Upper lobe of left lung (tissue), 6 donors: ENCODE results near the gene SRSF2. TPM values are rescaled to one million over a fixed set of nuclear protein-coding genes. Genes with fewer than 3 reads are reported as not detected.
"Not testable (repeated sequence)": the region's sequence is repeated elsewhere in the genome, so short reads cannot be mapped to it uniquely, and the experiment has no call there.

ENCODE experiments used
- ATAC-seq, 2 donors: fragments of 200-7000 bp; cut with Tn5 transposase; one replicate each; pipeline ENCODE4 v1.9.1; 2022; ENCODE audit warnings: mild to moderate bottlenecking in 2 of 2, moderate library complexity in 2 of 2; ENCODE audit not compliant: low FRiP score in 2 of 2
- DNase-seq, 2 donors: peaks; one replicate each; pipeline ENCODE4 v3.0.0-alpha.2; 2019 to 2020
- H3K27ac ChIP-seq, 4 donors: fragments of 200-600 bp; sonication (generic); one replicate each; pipeline ENCODE4 v1.5.1; 2016 to 2019
- H3K27me3 ChIP-seq, 4 donors: fragments of 200-600 bp; sonication (generic); one replicate each; pipeline ENCODE4 v1.5.1; 2017 to 2019
- H3K36me3 ChIP-seq, 4 donors: fragments of 200-600 bp; sonication (generic); one replicate each; pipeline ENCODE4 v1.5.1; 2016 to 2019
- H3K4me1 ChIP-seq, 4 donors: fragments of 200-600 bp; sonication (generic); one replicate each; pipeline ENCODE4 v1.5.1; 2018 to 2019
- H3K4me3 ChIP-seq, 4 donors: fragments of 200-600 bp; sonication (generic); one replicate each; pipeline ENCODE4 v1.5.1; 2017 to 2019; ENCODE audit warnings: mild to moderate bottlenecking in 2 of 4, moderate library complexity in 1 of 4
- H3K9me3 ChIP-seq, 4 donors: fragments of 200-600 bp; sonication (generic); one replicate each; pipeline ENCODE4 v1.5.1; 2018 to 2019
- CTCF ChIP-seq, 6 experiments: fragments of 450-650 bp in 4 of 6; fragments of 200-600 bp in 2 of 6; sonication (generic) in 2 of 6; IDR thresholded peaks; one replicate each; pipeline ENCODE4 v1.5.1; 2016 to 2019; ENCODE audit warnings: antibody characterized with exemption in 6 of 6
- EP300 ChIP-seq, 4 donors: sonication (generic); formaldehyde crosslinking; IDR thresholded peaks; one replicate each; pipeline ENCODE4 v1.5.1; 2017; ENCODE audit warnings: antibody characterized with exemption in 4 of 4, control low read depth in 2 of 4
- POLR2A ChIP-seq, 4 donors: fragments of 450-650 bp; IDR thresholded peaks; one replicate each; pipeline ENCODE4 v1.5.1; 2016 to 2017; ENCODE audit warnings: antibody characterized with exemption in 4 of 4, mild to moderate bottlenecking in 2 of 4
- POLR2AphosphoS5 ChIP-seq, 2 donors: sonication (generic); formaldehyde crosslinking; IDR thresholded peaks; one replicate each; pipeline ENCODE4 v1.5.1; 2017; ENCODE audit warnings: antibody characterized with exemption in 2 of 2
- WGBS, 2 donors: methylation state at CpG; one replicate each; pipeline ENCODE4 v1.1.5; 2017 to 2018; 5-methylcytosine and 5-hydroxymethylcytosine counted together
- total RNA-seq, 6 donors: library from RNA; depleted of rRNA in 4 of 6; stranded (reverse); fragments of >200 nt in 4 of 6; gene quantifications; one replicate each; pipeline versions ENCODE4 v1.1.0 to v1.2.1, GENCODE V29; 2016 to 2021
- donor health status: DM: no; HTN: no; CAD: no; lungs with moderate emphysema.
- donor health status: DM: no; HTN: yes; CAD: no; lungs with severe emphysema.

SRSF2 gene
- total RNA-seq, 6 donors from 2014 or later = 133 to 454 (median 211) TPM

DNA sequence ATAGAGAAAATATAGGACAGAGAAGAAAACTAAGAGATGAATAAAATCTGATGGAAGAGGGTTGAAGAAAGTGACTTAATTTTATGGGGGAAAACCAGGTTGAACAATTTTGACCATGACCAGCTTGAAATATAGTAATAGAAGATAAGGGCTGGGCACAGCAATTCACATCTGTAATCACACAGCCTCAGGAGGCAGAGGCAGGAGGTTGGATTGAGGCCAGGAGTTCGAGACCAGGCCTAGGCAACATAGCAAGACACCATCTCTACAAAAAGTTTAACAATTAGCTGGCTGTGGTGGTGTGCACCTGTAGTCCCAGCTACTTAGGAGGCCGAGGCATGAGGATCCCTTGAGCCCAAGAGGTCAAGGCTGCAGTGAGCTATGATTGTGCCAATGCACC, 35.1 kb downstream of the SRSF2 start:
- peaks cover 29 to 51% (median 41%) of the 10 kb centered on the region in 4 donors for H3K4me1 ChIP-seq
- WGBS, 2 donors = 60 to 61% methylated on average over 2 of the region's 2 CpGs

DNA sequence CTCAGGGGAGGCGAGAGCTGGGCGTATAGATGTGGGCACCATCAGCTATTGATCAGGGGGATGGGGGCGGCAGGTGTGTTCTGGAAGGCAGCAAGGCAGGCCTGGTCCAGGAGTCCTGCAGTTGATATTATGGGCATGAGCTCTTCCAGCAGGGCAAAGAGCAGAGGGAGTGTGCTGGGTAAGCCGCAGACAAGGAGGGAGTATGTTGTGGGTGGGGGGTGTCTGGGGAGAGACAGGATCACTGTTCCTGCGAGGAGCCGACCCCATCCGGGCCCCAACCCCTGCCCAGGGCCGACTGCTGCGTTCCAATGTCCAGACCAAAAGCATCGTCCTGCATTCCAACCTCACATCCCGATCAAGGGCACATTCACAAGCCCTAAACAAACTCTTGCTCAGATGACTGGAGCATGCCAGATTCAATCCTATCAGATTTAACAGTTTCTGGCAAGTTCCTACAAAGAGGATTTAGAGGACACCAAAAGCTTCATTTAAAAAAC, 35.6 kb downstream of the SRSF2 start:
- H3K27ac ChIP-seq = peak overlapping the region; percentile 81 to 88 (median 88)
- ATAC-seq (no peak), DNase-seq (no peak)
- no peaks in the 10 kb centered on the region for H3K36me3 ChIP-seq
- WGBS, 2 donors = 68 to 76% methylated on average over 5 to 11 of the region's 11 CpGs
- no peaks in the 10 kb centered on the region for H3K27me3 ChIP-seq
- peak overlapping the region in 2 of 4 donors; percentile 2 to 38 for H3K4me3 ChIP-seq
- peaks cover 34 to 57% (median 44%) of the 10 kb centered on the region in 4 donors for H3K4me1 ChIP-seq
- TF ChIP-seq POLR2AphosphoS5 (IDR thresholded peaks at IDR 0.05) = no peak
- TF ChIP-seq CTCF (IDR thresholded peaks at IDR 0.05) = no peak
- no peak for TF ChIP-seq POLR2A (IDR thresholded peaks at IDR 0.05)
- no peak for TF ChIP-seq EP300 (IDR thresholded peaks at IDR 0.05)
- no peaks in the 10 kb centered on the region for H3K9me3 ChIP-seq

More for the DNA sequence above, 35.1 kb downstream of the SRSF2 start:
- Histone ChIP-seq H3K27me3 (no peaks in the 10 kb centered on the region), H3K4me3 (no peak overlapping the region), H3K27ac (peak overlapping the region in 2 of 4 donors; percentile 88), H3K36me3 (no peaks in the 10 kb centered on the region), H3K9me3 (no peaks in the 10 kb centered on the region)
- no peak for TF ChIP-seq POLR2AphosphoS5 (IDR thresholded peaks at IDR 0.05)
- TF ChIP-seq EP300 (IDR thresholded peaks at IDR 0.05) = no peak
- ATAC-seq (no peak), DNase-seq (no peak)

DNA sequence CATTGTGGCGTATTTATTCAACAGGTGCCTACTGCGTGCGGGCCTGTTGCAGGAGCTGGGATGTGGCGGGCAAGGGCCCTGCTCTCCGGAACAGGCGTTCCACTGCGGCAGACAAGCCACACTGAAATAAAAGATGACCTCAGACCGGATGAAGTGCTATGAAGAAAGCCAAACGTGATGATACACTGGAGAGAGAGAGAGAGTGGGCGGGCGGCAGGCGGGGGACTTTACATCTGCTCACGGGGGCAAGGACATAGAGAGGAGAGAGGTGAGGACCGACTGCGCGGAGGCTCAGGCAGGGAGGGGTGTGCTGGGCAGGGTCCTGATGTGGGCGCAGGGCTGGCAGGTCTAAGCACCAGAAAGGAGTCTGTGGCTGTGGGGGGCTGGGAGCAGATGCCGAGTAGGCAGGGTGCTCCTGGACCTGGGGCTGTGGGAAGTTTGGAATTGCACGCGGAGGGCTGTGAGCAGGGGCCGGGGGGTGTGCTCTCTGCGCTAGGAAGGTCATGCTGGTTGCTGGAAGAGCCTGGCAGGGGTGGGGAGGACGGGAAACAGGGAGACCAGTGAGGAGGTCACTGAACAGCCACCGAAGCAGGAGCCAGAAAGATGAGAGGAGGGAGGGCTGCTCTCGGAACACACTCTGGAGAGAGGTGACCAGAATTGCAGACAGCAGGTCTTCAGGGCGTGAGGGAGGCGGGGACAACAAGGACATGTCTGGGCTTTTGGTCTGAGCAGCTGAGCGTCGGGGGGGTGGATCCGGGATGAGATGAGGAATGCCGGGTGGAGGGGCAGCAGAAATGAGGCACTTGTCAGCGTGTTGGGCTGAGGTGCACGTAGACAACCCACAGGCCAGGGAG, 36.3 kb downstream of the SRSF2 start:
- DNase-seq (no peak), ATAC-seq (peak; percentile 79 to 85)
- Histone ChIP-seq H3K36me3 (no peaks in the 10 kb centered on the region), H3K9me3 (no peaks in the 10 kb centered on the region), H3K4me3 (peak overlapping the region in 2 of 4 donors; percentile 2 to 38), H3K4me1 (peaks cover 41 to 63% (median 48%) of the 10 kb centered on the region in 4 donors), H3K27ac (peak overlapping the region; percentile 81 to 88 (median 88)), H3K27me3 (no peaks in the 10 kb centered on the region)
- 57 to 59% methylated on average over 33 of the region's 33 CpGs for WGBS, 2 donors
- TF ChIP-seq EP300 (IDR thresholded peaks at IDR 0.05) = peak in 1 of 4 donors; percentile 29
- TF ChIP-seq POLR2AphosphoS5 (IDR thresholded peaks at IDR 0.05) = peak; percentile 53 to 63
- peak in 2 of 4 donors; percentile 18 to 29 for TF ChIP-seq POLR2A (IDR thresholded peaks at IDR 0.05)
- TF ChIP-seq CTCF (IDR thresholded peaks at IDR 0.05) = no peak

DNA sequence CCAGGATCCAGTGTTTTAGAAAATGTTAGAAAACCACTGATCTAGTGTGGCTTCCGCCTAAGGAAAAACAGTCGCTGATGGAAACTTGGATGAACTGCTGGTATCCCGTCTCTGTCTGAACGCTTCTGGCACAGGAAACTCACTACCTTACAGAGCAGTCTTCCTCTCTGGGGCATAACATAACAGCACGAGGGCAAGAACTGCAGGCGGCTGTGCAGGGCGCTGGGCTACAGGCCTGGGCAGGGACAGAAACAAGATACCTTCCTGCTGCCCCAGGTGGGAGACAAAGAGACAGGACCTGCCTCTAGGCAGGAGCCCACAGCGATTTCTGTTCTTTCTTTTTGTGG, 36.9 kb downstream of the SRSF2 start:
- no peaks in the 10 kb centered on the region for H3K36me3 ChIP-seq
- peak in 1 of 2 donors; percentile 4 for ATAC-seq
- no peak for DNase-seq
- no peak overlapping the region for H3K4me3 ChIP-seq
- H3K9me3 ChIP-seq = no peaks in the 10 kb centered on the region
- WGBS, 2 donors = 62 to 75% methylated on average over 6 to 8 of the region's 8 CpGs
- H3K27me3 ChIP-seq = no peaks in the 10 kb centered on the region
- H3K27ac ChIP-seq = peak overlapping the region; percentile 81 to 88 (median 88)
- peaks cover 46 to 67% (median 53%) of the 10 kb centered on the region in 4 donors for H3K4me1 ChIP-seq
- peak in 1 of 4 donors; percentile 3 for TF ChIP-seq POLR2A (IDR thresholded peaks at IDR 0.05)
- no peak for TF ChIP-seq CTCF (IDR thresholded peaks at IDR 0.05)

- DNase-seq, H3K9me3 ChIP-seq, H3K27me3 ChIP-seq, H3K4me3 ChIP-seq, ATAC-seq, H3K36me3 ChIP-seq: not testable (repeated sequence)
- peak overlapping the region; percentile 42 to 88 (median 84) for H3K27ac ChIP-seq
- WGBS, 2 donors = 83 to 88% methylated on average over 7 of the region's 7 CpGs
- peaks cover 46 to 67% (median 55%) of the 10 kb centered on the region in 4 donors for H3K4me1 ChIP-seq
These were observed 38.6 kb downstream of the SRSF2 start for GRCh38 chr17:76698466-76698977.
